K562 (cell line): Measurements from ENCODE around the gene ACBD6. TPM values are rescaled to one million over a fixed set of nuclear protein-coding genes. Genes with fewer than 3 reads are reported as not detected.
"Not testable (repeated sequence)": the region's sequence is repeated elsewhere in the genome, so short reads cannot be mapped to it uniquely, and the experiment has no call there.

Experiments
- ATAC-seq: fragments of 200-7000 bp; cut with Tn5 transposase; 3 replicates; pipeline ENCODE4 v1.9.1; 2020; ENCODE audit warnings: moderate library complexity
- BruUV-seq: library from RNA; stranded (reverse); fragments of 400-500 nt; replicated peaks from 2 replicates; lab custom pipeline; 2021; lab: Mats Ljungman, UMichigan
- CTCF ChIA-PET: fragments of 300-600 bp; formaldehyde crosslinking; extraction: SDS; loops from one replicate; lab custom pipeline; 2021; ENCODE audit warnings: low intra/inter-chr PET ratio; lab: Yijun Ruan, JAX
- POLR2A ChIA-PET: fragments of 300-600, 350-650 bp; sonication (Branson Sonifier 250); formaldehyde crosslinking; extraction: SDS; loops from one replicate; lab custom pipeline; 2021; ENCODE audit warnings: antibody characterized with exemption, inconsistent platforms; lab: Yijun Ruan, JAX
- DNase-seq, 4 experiments: peaks; one replicate each; pipeline versions ENCODE4 v3.0.0 to v3.0.0-alpha.2; 2011 to 2018; ENCODE audit warnings: low spot score in 3 of 4, mixed read lengths in 3 of 4; ENCODE audit errors: extremely low read depth in 1 of 4
- FAIRE-seq: peaks from 2 replicates; lab custom pipeline; 2011; peaks lifted over from hg19 to GRCh38; lab: Jason Lieb, UNC
- H2AFZ ChIP-seq: 2 replicates; pipeline ENCODE4 v1.6.0; 2011; ENCODE audit warnings: low read depth, low read length, control low read depth, inconsistent platforms
- H3K27ac ChIP-seq: fragments of 200-600 bp; 3 replicates; pipeline ENCODE4 v1.8.0; 2011; ENCODE audit warnings: low read depth, mild to moderate bottlenecking, control low read depth, inconsistent platforms, low read length, moderate library complexity, mixed read lengths; ENCODE audit errors: extremely low read depth
- H3K27me3 ChIP-seq, 2 experiments: fragments of 300-600 bp in 1 of 2; 2 replicates in 1 of 2; 3 replicates in 1 of 2; pipeline versions ENCODE4 v1.6.0 to v1.8.0; 2011; ENCODE audit warnings: inconsistent platforms in 2 of 2, low read length in 2 of 2, mild to moderate bottlenecking in 1 of 2, mixed read lengths in 1 of 2, moderate library complexity in 1 of 2; ENCODE audit not compliant: control insufficient read depth in 2 of 2, insufficient read depth in 2 of 2
- H3K36me3 ChIP-seq: fragments of 300-600 bp; 3 replicates; pipeline ENCODE4 v1.8.0; 2011; ENCODE audit warnings: mild to moderate bottlenecking, low read length, inconsistent platforms; ENCODE audit not compliant: control insufficient read depth, insufficient read depth
- H3K4me1 ChIP-seq, 2 experiments: fragments of 200-600 bp in 1 of 2; replicated peaks in 1 of 2; 2 replicates in 1 of 2; 3 replicates in 1 of 2; pipeline versions ENCODE4 v1.5.1 to v1.8.0; 2011; ENCODE audit warnings: inconsistent platforms in 2 of 2, low read length in 2 of 2, mild to moderate bottlenecking in 1 of 2, mixed read lengths in 1 of 2, moderate library complexity in 1 of 2; ENCODE audit not compliant: control insufficient read depth in 2 of 2, insufficient read depth in 2 of 2
- H3K4me2 ChIP-seq: 2 replicates; pipeline ENCODE4 v1.6.1; 2011; ENCODE audit warnings: low read length, control low read depth, inconsistent platforms, mixed read lengths; ENCODE audit not compliant: insufficient read depth
- H3K4me3 ChIP-seq: fragments of 200-600 bp; sonication (generic), shearing (Covaris generic); 2 replicates; pipeline ENCODE4 v1.5.1; 2016; ENCODE audit warnings: control low read depth, inconsistent platforms
- H3K79me2 ChIP-seq: fragments of 200-600 bp; 3 replicates; pipeline ENCODE4 v1.8.0; 2011; ENCODE audit warnings: low read length, inconsistent platforms; ENCODE audit not compliant: control insufficient read depth, insufficient read depth
- H3K9ac ChIP-seq, 2 experiments: 2 replicates each; pipeline versions ENCODE4 v1.6.0 to v1.6.1; 2011; ENCODE audit warnings: low read depth in 2 of 2, low read length in 2 of 2, control low read depth in 1 of 2, inconsistent platforms in 1 of 2, mild to moderate bottlenecking in 1 of 2, mixed read lengths in 1 of 2; ENCODE audit not compliant: insufficient read depth in 1 of 2
- H3K9me1 ChIP-seq: one replicate; pipeline ENCODE4 v1.6.0; 2011; ENCODE audit warnings: inconsistent platforms, mild to moderate bottlenecking, low read length, moderate library complexity; ENCODE audit not compliant: control insufficient read depth, insufficient read depth
- H3K9me3 ChIP-seq: replicated peaks from 2 replicates; pipeline ENCODE4 v1.5.1; 2011; ENCODE audit warnings: low read depth, low read length, inconsistent platforms; ENCODE audit not compliant: control insufficient read depth, insufficient read depth
- H4K20me1 ChIP-seq: replicated peaks from 2 replicates; pipeline ENCODE4 v1.6.1; 2011; ENCODE audit warnings: low read length, inconsistent platforms, mixed read lengths; ENCODE audit not compliant: control insufficient read depth, insufficient read depth
- BCOR ChIP-seq: fragments of 450-650 bp; IDR thresholded peaks from 2 replicates; pipeline ENCODE4 v1.6.1; 2016
- BRD9 ChIP-seq: fragments of 450-650 bp; IDR thresholded peaks from 2 replicates; pipeline ENCODE4 v1.6.1; 2018; ENCODE audit warnings: low read depth; ENCODE audit not compliant: partially characterized antibody
- CEBPG ChIP-seq, 3 experiments: fragments of 200-800 bp in 1 of 3; sonication (Bioruptor generic) in 1 of 3; sonication (generic) in 1 of 3; formaldehyde crosslinking in 1 of 3; IDR thresholded peaks in 2 of 3; conservative IDR thresholded peaks in 1 of 3; 2 replicates each; pipeline versions ENCODE4 v1.6.1 to v1.8.0; 2016 to 2022; ENCODE audit warnings: missing compliant biosample characterization in 2 of 3, missing genetic modification characterization in 2 of 3, mild to moderate bottlenecking in 1 of 3, missing genetic modification reagents in 1 of 3
- CREB3 ChIP-seq: fragments of 450-650 bp; conservative IDR thresholded peaks from 2 replicates; pipeline ENCODE4 v1.6.1; 2016; ENCODE audit warnings: missing genetic modification characterization, low read depth, mild to moderate bottlenecking, missing compliant biosample characterization, moderate library complexity
- EHMT2 ChIP-seq: fragments of 450-650 bp; IDR thresholded peaks from 2 replicates; pipeline ENCODE4 v1.6.1; 2018; ENCODE audit warnings: antibody characterized with exemption
- KAT8 ChIP-seq: fragments of 450-650 bp; IDR thresholded peaks from 2 replicates; pipeline ENCODE4 v1.6.1; 2016; ENCODE audit warnings: low read depth, mild to moderate bottlenecking
- PML ChIP-seq: IDR thresholded peaks from 2 replicates; pipeline ENCODE4 v1.6.1; 2012; ENCODE audit warnings: low read length, inconsistent platforms
- RBM25 ChIP-seq: fragments of 200-400 bp; formaldehyde crosslinking; IDR thresholded peaks from 2 replicates; pipeline ENCODE4 v1.6.1; 2018; ENCODE audit warnings: low read length, low read depth, moderate library complexity; ENCODE audit not compliant: severe bottlenecking
- RFX1 ChIP-seq: fragments of 450-650 bp; IDR thresholded peaks from 2 replicates; pipeline ENCODE4 v1.6.1; 2016; ENCODE audit warnings: mild to moderate bottlenecking, moderate library complexity
- SMARCA5 ChIP-seq: fragments of 450-650 bp; IDR thresholded peaks from 2 replicates; pipeline ENCODE4 v1.6.1; 2016
- TBL1XR1 ChIP-seq, 2 experiments: IDR thresholded peaks; 2 replicates each; pipeline ENCODE4 v1.6.1; 2012; ENCODE audit warnings: improper control_type of control experiment in 2 of 2, low read length in 2 of 2, mild to moderate bottlenecking in 1 of 2
- ZNF146 ChIP-seq: IDR thresholded peaks from one replicate; pipeline ENCODE4 v1.6.1; 2018; ENCODE audit warnings: missing compliant biosample characterization; ENCODE audit not compliant: unreplicated experiment
- ZNF699 ChIP-seq: fragments of 250-450 bp; sonication (Bioruptor Pico); IDR thresholded peaks from 2 replicates; pipeline ENCODE4 v1.8.0; 2021; ENCODE audit warnings: mild to moderate bottlenecking, moderate library complexity; ENCODE audit not compliant: insufficient replicate concordance
- WGBS: fragments of 100-300 bp; shearing (Covaris generic); methylation state at CpG from one replicate; pipeline ENCODE4 v1.1.6; 2016; ENCODE audit warnings: low coverage, mixed read lengths; ENCODE audit not compliant: insufficient coverage; ENCODE audit errors: missing lambda C conversion rate; 5-methylcytosine and 5-hydroxymethylcytosine counted together
- in situ Hi-C: fragments of 300-500 bp; cut with MboI; formaldehyde crosslinking; loops from 4 replicates; pipeline ENCODE4 v1.15.0; 2018; ENCODE audit warnings: inconsistent platforms, mixed read lengths
- intact Hi-C: fragments of 100-400 bp; cut with micrococcal nuclease; formaldehyde crosslinking; loops from 2 replicates; pipeline ENCODE4 v1.14.2; 2022
- polyA plus RNA-seq, 8 experiments: library from polyadenylated mRNA; depleted of rRNA in 4 of 8; stranded (reverse) in 5 of 8; unstranded in 3 of 8; fragments of >200 nt; fragmentation: Nextera tagmentation in 2 of 8; fragmentation: Illumina TruSeq in 1 of 8; extraction: Ambion mirVana in 2 of 8; extraction: Trizol in 1 of 8; gene quantifications; 2 replicates each; pipeline versions ENCODE4 v1.2.1 to v1.2.3, GENCODE V29; 2011 to 2014; ENCODE audit warnings: inconsistent platforms in 1 of 8, missing spikeins in 1 of 8
- total RNA-seq, 7 experiments: library from RNA; depleted of rRNA in 6 of 7; stranded (reverse); fragments of >200 nt in 6 of 7; fragmentation: Illumina TruSeq in 2 of 7; extraction: Trizol in 2 of 7; gene quantifications; 2 replicates each; pipeline versions ENCODE4 v1.2.1 to v1.2.3, GENCODE V29; 2011 to 2021; ENCODE audit warnings: low replicate concordance in 1 of 7

The ACBD6 gene
- total and polyA plus RNA-seq, 9 of the 15 experiments (the other 6 are each of a cell fraction or from before 2014, with no cell fraction given), result 16.9 to 107 (median 77.7) TPM

- in situ Hi-C loops, POLR2A ChIA-PET, BruUV-seq, H3K27ac ChIP-seq: not testable (repeated sequence)
- no CpG with 5 or more reads among the region's 1 CpG for WGBS
- peak; percentile 73 for TF ChIP-seq ZNF146 (CRISPR knock-in tag)
- TF ChIP-seq BCOR, result 0 out of 2 replicates have a peak, but pooled peaks have one; percentile 28
- TF ChIP-seq RBM25, result peak; percentile 56
- TF ChIP-seq, all 486 proteins: peak for 3; not testable (repeated sequence) for 483
- H4K20me1 ChIP-seq, H3K9me1 ChIP-seq, H3K4me1 ChIP-seq, CTCF ChIA-PET, H2AFZ ChIP-seq, H3K4me2 ChIP-seq, H3K4me3 ChIP-seq, H3K9ac ChIP-seq, DNase-seq, intact Hi-C loops, FAIRE-seq, ATAC-seq, H3K27me3 ChIP-seq, H3K79me2 ChIP-seq, H3K9me3 ChIP-seq: not testable (repeated sequence)
- H3K36me3 ChIP-seq, result peaks cover 28% of the 10 kb centered on the region
These were observed 94.2 kb downstream of the ACBD6 start for GRCh38 chr1:180408128-180408527.

- no peak for FAIRE-seq
- ChIA-PET CTCF (no interaction called here), POLR2A (no interaction called here)
- Histone ChIP-seq H3K4me2 (no peak overlapping the region), H3K9me3 (no peaks in the 10 kb centered on the region), H3K36me3 (peaks cover 25% of the 10 kb centered on the region; the same call in 2 of the 3 replicates), H3K4me3 (no peak overlapping the region), H3K9ac (no peak overlapping the region), H3K27ac (no peak overlapping the region), H4K20me1 (no peaks in the 10 kb centered on the region), H3K9me1 (no peaks in the 10 kb centered on the region), H3K4me1 (no peaks in the 10 kb centered on the region), H3K27me3 (no peaks in the 10 kb centered on the region), H3K79me2 (no peaks in the 10 kb centered on the region; the same call in 2 of the 3 replicates), H2AFZ (no peak overlapping the region)
- BruUV-seq, result no TSS peak
- no peak for ATAC-seq
- no peak for TF ChIP-seq CREB3 (tag)
- no peak for TF ChIP-seq EHMT2
- no peak for TF ChIP-seq KAT8
- no peak for TF ChIP-seq SMARCA5
- TF ChIP-seq CEBPG (CRISPR knock-in tag; IDR thresholded peaks at IDR 0.05), result no peak
- TF ChIP-seq CEBPG (tag; conservative IDR thresholded peaks at IDR 0.05 in 1 of 2, IDR thresholded peaks at IDR 0.05 in 1 of 2), result no peak
- TF ChIP-seq PML, result no peak
- no peak for TF ChIP-seq BRD9
- no peak for TF ChIP-seq RFX1
- TF ChIP-seq TBL1XR1 (IDR thresholded peaks at IDR 0.05; ENCODE audit: low read length in 2 of 2), result no peak
- no peak for TF ChIP-seq ZNF699 (CRISPR knock-in tag)
- DNase-seq, result no peak
- in situ Hi-C loops, result no loop called here
- WGBS, result 80% methylated on average over 2 of the region's 2 CpGs
- intact Hi-C loops, result no loop called here
These were observed 95.3 kb downstream of the ACBD6 start for GRCh38 chr1:180407051-180407450.
